B cell (primary cell): ENCODE measurements around the gene MDP1. TPM values are rescaled to one million over a fixed set of nuclear protein-coding genes. Genes with fewer than 3 reads are reported as not detected.

ENCODE experiments used
- ATAC-seq: fragments of 200-7000 bp; cut with Tn5 transposase; one replicate; pipeline ENCODE4 v1.10.0; 2021; ENCODE audit warnings: low read depth, mild to moderate bottlenecking, moderate number of reproducible peaks, moderate library complexity
- CTCF ChIA-PET: fragments of 350-600 bp; sonication (Branson Sonifier 250); formaldehyde crosslinking; loops from one replicate; lab custom pipeline; 2021; ENCODE audit warnings: antibody characterized with exemption, inconsistent platforms; lab: Charles Lee
- POLR2A ChIA-PET: fragments of 350-600 bp; sonication (Branson Sonifier 250); formaldehyde crosslinking; loops from one replicate; lab custom pipeline; 2021; ENCODE audit warnings: antibody characterized with exemption; lab: Charles Lee
- DNase-seq: peaks from one replicate; pipeline ENCODE4 v3.0.0; 2013
- H2AFZ ChIP-seq: 2 replicates; pipeline ENCODE4 v1.6.1; 2012; ENCODE audit warnings: mild to moderate bottlenecking, low read depth, low read length; ENCODE audit not compliant: insufficient read depth, poor library complexity, severe bottlenecking
- H3K27ac ChIP-seq, 2 donors: 1 replicate in 1 of 2; 2 replicates in 1 of 2; pipeline ENCODE4 v1.5.1; 2012 to 2013; ENCODE audit warnings: low read length in 2 of 2, mild to moderate bottlenecking in 2 of 2, moderate library complexity in 1 of 2
- H3K27me3 ChIP-seq, 4 experiments: fragments of 200-600 bp in 1 of 4; sonication (generic) in 1 of 4; replicated peaks in 1 of 4; 1 replicate in 2 of 4; 2 replicates in 2 of 4; pipeline versions ENCODE4 v1.6.1 to v1.7.0; 2013 to 2016; ENCODE audit warnings: low read length in 3 of 4, mild to moderate bottlenecking in 2 of 4, mixed read lengths in 1 of 4, moderate library complexity in 1 of 4; ENCODE audit not compliant: insufficient read depth in 4 of 4, control insufficient read depth in 3 of 4; ENCODE audit errors: control extremely low read depth in 1 of 4
- H3K36me3 ChIP-seq, 2 experiments: replicated peaks in 1 of 2; 1 replicate in 1 of 2; 2 replicates in 1 of 2; pipeline versions ENCODE4 v1.6.1 to v1.7.1; 2013; ENCODE audit warnings: low read length in 1 of 2; ENCODE audit not compliant: insufficient read depth in 2 of 2, control insufficient read depth in 1 of 2; ENCODE audit errors: control extremely low read depth in 1 of 2, extremely low read depth in 1 of 2
- H3K4me1 ChIP-seq, 2 donors: fragments of 200-600 bp in 1 of 2; sonication (generic) in 1 of 2; 1 replicate in 1 of 2; 2 replicates in 1 of 2; pipeline versions ENCODE4 v1.5.1 to v1.6.1; 2013 to 2017; ENCODE audit warnings: low read length in 2 of 2; ENCODE audit not compliant: control insufficient read depth in 2 of 2, insufficient read depth in 2 of 2
- H3K4me2 ChIP-seq: replicated peaks from 2 replicates; pipeline ENCODE3; 2012; ENCODE audit warnings: mild to moderate bottlenecking, low read depth, low read length; ENCODE audit not compliant: poor library complexity, severe bottlenecking
- H3K4me3 ChIP-seq, 5 experiments: fragments of 200-600 bp in 1 of 5; sonication (generic) in 1 of 5; 1 replicate in 3 of 5; 2 replicates in 2 of 5; pipeline versions ENCODE4 v1.5.1 to v1.7.0; 2011 to 2016; ENCODE audit warnings: low read length in 4 of 5, mild to moderate bottlenecking in 4 of 5, low read depth in 2 of 5, control low read depth in 1 of 5, moderate library complexity in 1 of 5; ENCODE audit not compliant: insufficient read depth in 1 of 5; ENCODE audit errors: control extremely low read depth in 1 of 5, extremely low read depth in 1 of 5
- H3K79me2 ChIP-seq: fragments of 200-600 bp; sonication (generic); one replicate; pipeline ENCODE4 v1.6.0; 2016; ENCODE audit warnings: low read length; ENCODE audit not compliant: control insufficient read depth, insufficient read depth
- H3K9ac ChIP-seq: fragments of 200-600 bp; sonication (generic); 2 replicates; pipeline ENCODE4 v1.6.1; 2017; ENCODE audit warnings: mild to moderate bottlenecking, low read length, moderate library complexity
- H3K9me3 ChIP-seq, 3 donors: one replicate each; pipeline versions ENCODE4 v1.6.1 to v1.7.1; 2013; ENCODE audit warnings: low read length in 2 of 3; ENCODE audit not compliant: control insufficient read depth in 2 of 3, insufficient read depth in 1 of 3; ENCODE audit errors: control extremely low read depth in 1 of 3
- H4K20me1 ChIP-seq: 2 replicates; pipeline ENCODE4 v1.6.0; 2012; ENCODE audit warnings: mild to moderate bottlenecking, low read length; ENCODE audit not compliant: insufficient read depth, control insufficient read depth, poor library complexity, severe bottlenecking
- H3K27ac Mint-ChIP-seq: one replicate; pipeline ENCODE4 v1.8.0; 2021; ENCODE audit warnings: mixed read lengths
- H3K27me3 Mint-ChIP-seq: one replicate; pipeline ENCODE4 v1.8.0; 2021; ENCODE audit warnings: mixed read lengths
- H3K4me1 Mint-ChIP-seq: one replicate; pipeline ENCODE4 v1.8.0; 2021; ENCODE audit warnings: mixed read lengths
- H3K4me3 Mint-ChIP-seq: one replicate; pipeline ENCODE4 v1.8.0; 2021; ENCODE audit warnings: mixed read lengths
- H3K9me3 Mint-ChIP-seq: one replicate; pipeline ENCODE4 v1.8.0; 2022; ENCODE audit warnings: mixed read lengths; ENCODE audit not compliant: insufficient read depth
- CTCF ChIP-seq: fragments of 200-600 bp; IDR thresholded peaks from one replicate; pipeline ENCODE4 v1.8.0; 2022; ENCODE audit warnings: antibody characterized with exemption, mild to moderate bottlenecking
- EZH2 ChIP-seq: IDR thresholded peaks from 2 replicates; pipeline ENCODE4 v1.6.1; 2012; ENCODE audit warnings: borderline replicate concordance, low read depth, mild to moderate bottlenecking, moderate library complexity, low read length; ENCODE audit not compliant: insufficient read depth, poor library complexity, severe bottlenecking
- WGBS: methylation state at CpG from one replicate; pipeline ENCODE4 v1.1.5; 2013; ENCODE audit warnings: missing lambda C conversion rate; ENCODE audit not compliant: insufficient coverage; 5-methylcytosine and 5-hydroxymethylcytosine counted together
- intact Hi-C: fragments of 100-400 bp; cut with micrococcal nuclease; formaldehyde crosslinking; loops from one replicate; pipeline ENCODE4 v1.10.0; 2022
- polyA plus RNA-seq: library from polyadenylated mRNA; depleted of rRNA; stranded (reverse); fragments of >200 nt; gene quantifications from 2 replicates; pipeline ENCODE4 v1.2.3, GENCODE V29; 2012
- total RNA-seq, 2 donors: library from RNA; stranded (reverse); fragments of 120-200 nt in 1 of 2; gene quantifications; 1 replicate in 1 of 2; 2 replicates in 1 of 2; pipeline versions ENCODE4 v1.2.3 to v1.2.4, GENCODE V29; 2013 to 2022

The MDP1 gene
- total and polyA plus RNA-seq, 2 donors (not counting 1 experiment from before 2014, with no cell fraction given) = 11.3 to 28.1 TPM

- H3K27ac Mint-ChIP-seq = peak overlapping the region; percentile 38
These were observed 22.7 kb upstream of the MDP1 start for GRCh38 chr14:24238527-24239037.

More at GRCh38 chr14:24238527-24239037, 22.7 kb upstream of the MDP1 start:
- no peak for ATAC-seq
- POLR2A ChIA-PET = interaction anchor here (0.6 to 1.1 kb wide), 2 partner anchors 25 to 43 kb away, joined by 3 read pairs; partner anchors contain the start of gene CHMP4A
- Histone ChIP-seq H3K4me2 (peak overlapping the region; percentile 10), H3K27ac (no peak overlapping the region), H3K9ac (no peak overlapping the region), H3K27me3 (no peaks in the 10 kb centered on the region), H3K36me3 (peaks cover 2 to 63% of the 10 kb centered on the region in 2 experiments), H4K20me1 (peaks cover 49% of the 10 kb centered on the region), H3K4me1 (peaks cover 43 to 45% of the 10 kb centered on the region in 2 donors), H2AFZ (no peak overlapping the region), H3K79me2 (peaks cover 52% of the 10 kb centered on the region), H3K9me3 (no peaks in the 10 kb centered on the region), H3K4me3 (no peak overlapping the region)
- CTCF ChIA-PET = interaction anchor here (1.7 kb wide), 1 partner anchor 95 kb away, joined by 5 read pairs; no protein-coding TSS in a partner anchor
- WGBS = 95% methylated on average over 5 of the region's 5 CpGs
- H3K9me3 Mint-ChIP-seq = no peaks in the 10 kb centered on the region
- intact Hi-C loops = no loop called here
- H3K27me3 Mint-ChIP-seq = no peaks in the 10 kb centered on the region
- DNase-seq = no peak
- H3K4me3 Mint-ChIP-seq = no peak overlapping the region
- H3K4me1 Mint-ChIP-seq = peaks cover 72% of the 10 kb centered on the region
- TF ChIP-seq EZH2 (no peak), CTCF (no peak)
